SK-N-MC (cell line): ENCODE results near the gene POMT1.
"Not testable (repeated sequence)": the region's sequence is repeated elsewhere in the genome, so short reads cannot be mapped to it uniquely, and the experiment has no call there.

Experiments used
- DNase-seq: peaks from one replicate; pipeline ENCODE4 v3.0.0-alpha.2; 2011; ENCODE audit warnings: low read depth, low spot score
- H3K27ac ChIP-seq: fragments of 200-600 bp; sonication (generic); 2 replicates; pipeline ENCODE4 v1.5.1; 2016; ENCODE audit warnings: mixed run types
- H3K36me3 ChIP-seq: fragments of 200-600 bp; sonication (generic); 2 replicates; pipeline ENCODE4 v1.6.1; 2017; ENCODE audit warnings: antibody characterized with exemption, low read length, mixed read lengths; ENCODE audit not compliant: insufficient read depth
- H3K4me3 ChIP-seq: fragments of 200-600 bp; sonication (generic); 2 replicates; pipeline ENCODE4 v1.5.1; 2016
- H3K9ac ChIP-seq: fragments of 200-600 bp; sonication (generic); 2 replicates; pipeline ENCODE4 v1.8.0; 2017; ENCODE audit warnings: mixed run types, mixed read lengths; ENCODE audit not compliant: insufficient read length
- H3K9me3 ChIP-seq: fragments of 200-600 bp; sonication (generic); 2 replicates; pipeline ENCODE4 v1.6.1; 2017; ENCODE audit warnings: low read depth, mild to moderate bottlenecking, antibody characterized with exemption, low read length, moderate library complexity, mixed read lengths
- EZH2 ChIP-seq: fragments of 200-600 bp; sonication (generic); IDR thresholded peaks from one replicate; pipeline ENCODE4 v1.6.1; 2017; ENCODE audit warnings: antibody characterized with exemption
- FOXP2 ChIP-seq: optimal IDR thresholded peaks from 2 replicates; pipeline ENCODE3; 2011; ENCODE audit warnings: mild to moderate bottlenecking, moderate library complexity; ENCODE audit not compliant: insufficient read depth; ENCODE audit errors: extremely low read length, control extremely low read depth
- POLR2AphosphoS5 ChIP-seq: IDR thresholded peaks from 2 replicates; pipeline ENCODE4 v1.6.1; 2012; ENCODE audit warnings: mild to moderate bottlenecking, low read depth, low read length, borderline replicate concordance

Gene POMT1

GRCh38 chr9:131546336-131547084, 43.8 kb downstream of the POMT1 start:
- H3K9ac ChIP-seq = no peak overlapping the region
- H3K36me3 ChIP-seq = no peaks in the 10 kb centered on the region
- no peak for DNase-seq
- peaks cover 3% of the 10 kb centered on the region; the same call in 1 of the 2 replicates for H3K9me3 ChIP-seq
- H3K4me3 ChIP-seq = peak overlapping the region; percentile 65
- no peak overlapping the region for H3K27ac ChIP-seq
- TF ChIP-seq EZH2 (no peak), POLR2AphosphoS5 (no peak), FOXP2 (no peak)

GRCh38 chr9:131549186-131549585, 46.5 kb downstream of the POMT1 start:
- not testable (repeated sequence) for H3K9me3 ChIP-seq, H3K9ac ChIP-seq, DNase-seq, H3K27ac ChIP-seq, H3K36me3 ChIP-seq, H3K4me3 ChIP-seq

GRCh38 chr9:131550465-131550864, 47.7 kb downstream of the POMT1 start:
- H3K36me3 ChIP-seq, H3K27ac ChIP-seq, H3K9me3 ChIP-seq, H3K4me3 ChIP-seq, H3K9ac ChIP-seq, DNase-seq: not testable (repeated sequence)

- TF ChIP-seq FOXP2 (no peak), EZH2 (no peak), POLR2AphosphoS5 (no peak)
- DNase-seq = no peak
- H3K9me3 ChIP-seq = no peaks in the 10 kb centered on the region
- H3K4me3 ChIP-seq = no peak overlapping the region
- no peak overlapping the region for H3K27ac ChIP-seq
- no peaks in the 10 kb centered on the region for H3K36me3 ChIP-seq
- no peak overlapping the region for H3K9ac ChIP-seq
These were observed 49.3 kb downstream of the POMT1 start for GRCh38 chr9:131552030-131552429.

GRCh38 chr9:131554087-131554842, 51.5 kb downstream of the POMT1 start:
- no peaks in the 10 kb centered on the region for H3K36me3 ChIP-seq
- DNase-seq = no peak
- H3K9ac ChIP-seq = no peak overlapping the region
- no peak for TF ChIP-seq FOXP2
- TF ChIP-seq POLR2AphosphoS5 = no peak
- TF ChIP-seq EZH2 = no peak
- H3K27ac ChIP-seq = no peak overlapping the region
- no peak overlapping the region for H3K4me3 ChIP-seq
- H3K9me3 ChIP-seq = no peaks in the 10 kb centered on the region

GRCh38 chr9:131554843-131555351, 52.2 kb downstream of the POMT1 start:
- DNase-seq = no peak
- no peak for TF ChIP-seq FOXP2
- no peak for TF ChIP-seq POLR2AphosphoS5
- no peak for TF ChIP-seq EZH2
- Histone ChIP-seq H3K27ac (no peak overlapping the region), H3K36me3 (no peaks in the 10 kb centered on the region), H3K9me3 (no peaks in the 10 kb centered on the region), H3K4me3 (no peak overlapping the region), H3K9ac (no peak overlapping the region)

GRCh38 chr9:131555841-131556673, 53.3 kb downstream of the POMT1 start:
- no peak overlapping the region for H3K4me3 ChIP-seq
- no peak for DNase-seq
- no peak for TF ChIP-seq FOXP2
- no peak for TF ChIP-seq POLR2AphosphoS5
- no peak for TF ChIP-seq EZH2
- H3K27ac ChIP-seq = no peak overlapping the region
- no peaks in the 10 kb centered on the region for H3K9me3 ChIP-seq
- H3K9ac ChIP-seq = no peak overlapping the region
- no peaks in the 10 kb centered on the region for H3K36me3 ChIP-seq

- Histone ChIP-seq H3K4me3 (no peak overlapping the region), H3K9ac (no peak overlapping the region), H3K36me3 (no peaks in the 10 kb centered on the region), H3K27ac (no peak overlapping the region), H3K9me3 (no peaks in the 10 kb centered on the region)
- TF ChIP-seq FOXP2 (no peak), POLR2AphosphoS5 (no peak), EZH2 (no peak)
- no peak for DNase-seq
These were observed 55.3 kb downstream of the POMT1 start for GRCh38 chr9:131557855-131558548.
